Hepatocyte (in vitro differentiated cells): Measurements from ENCODE around the gene ECE1.

Experiments used
- EZH2 ChIP-seq: fragments of 200-600 bp; sonication (generic); IDR thresholded peaks from 2 replicates; pipeline ENCODE4 v1.6.1; 2016; ENCODE audit warnings: antibody characterized with exemption, mild to moderate bottlenecking, borderline replicate concordance
- TF ChIP-seq, protein P1 (sequence below): fragments of 200-600 bp; sonication (generic); IDR thresholded peaks from 2 replicates; pipeline ENCODE4 v1.5.1; 2016; ENCODE audit warnings: antibody characterized with exemption, mild to moderate bottlenecking; ENCODE audit not compliant: poor library complexity

DNA sequence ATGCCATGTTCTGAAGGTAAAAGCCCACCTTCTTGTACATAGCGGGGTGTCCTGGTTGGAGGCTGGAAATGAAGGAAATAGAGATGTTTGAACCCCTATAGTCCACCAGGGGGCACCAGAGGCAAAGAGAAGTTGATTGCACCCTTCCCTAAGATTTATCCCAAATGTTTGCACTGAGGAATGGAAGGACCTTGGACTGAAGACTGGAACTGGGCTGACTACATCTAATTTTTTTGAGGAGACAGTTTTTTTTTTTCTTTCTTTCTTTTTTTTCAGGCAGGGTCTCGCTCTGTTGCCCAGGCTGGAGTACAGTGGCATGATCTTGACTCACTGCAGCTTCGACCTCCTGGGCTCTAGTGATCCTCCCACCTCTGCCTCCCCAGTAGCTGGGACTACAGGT lies 58.2 kb downstream of the ECE1 start:
- TF ChIP-seq, protein P1, sequence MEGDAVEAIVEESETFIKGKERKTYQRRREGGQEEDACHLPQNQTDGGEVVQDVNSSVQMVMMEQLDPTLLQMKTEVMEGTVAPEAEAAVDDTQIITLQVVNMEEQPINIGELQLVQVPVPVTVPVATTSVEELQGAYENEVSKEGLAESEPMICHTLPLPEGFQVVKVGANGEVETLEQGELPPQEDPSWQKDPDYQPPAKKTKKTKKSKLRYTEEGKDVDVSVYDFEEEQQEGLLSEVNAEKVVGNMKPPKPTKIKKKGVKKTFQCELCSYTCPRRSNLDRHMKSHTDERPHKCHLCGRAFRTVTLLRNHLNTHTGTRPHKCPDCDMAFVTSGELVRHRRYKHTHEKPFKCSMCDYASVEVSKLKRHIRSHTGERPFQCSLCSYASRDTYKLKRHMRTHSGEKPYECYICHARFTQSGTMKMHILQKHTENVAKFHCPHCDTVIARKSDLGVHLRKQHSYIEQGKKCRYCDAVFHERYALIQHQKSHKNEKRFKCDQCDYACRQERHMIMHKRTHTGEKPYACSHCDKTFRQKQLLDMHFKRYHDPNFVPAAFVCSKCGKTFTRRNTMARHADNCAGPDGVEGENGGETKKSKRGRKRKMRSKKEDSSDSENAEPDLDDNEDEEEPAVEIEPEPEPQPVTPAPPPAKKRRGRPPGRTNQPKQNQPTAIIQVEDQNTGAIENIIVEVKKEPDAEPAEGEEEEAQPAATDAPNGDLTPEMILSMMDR = peak; percentile 80
- TF ChIP-seq EZH2 = no peak
